WTC11 (cell line): Measurements from ENCODE around the gene BMP8B. TPM values are rescaled to one million over a fixed set of nuclear protein-coding genes. Genes with fewer than 3 reads are reported as not detected.

ENCODE experiments used
- ATAC-seq: fragments of 200-7000 bp; cut with Tn5 transposase; 2 replicates; pipeline ENCODE4 v1.10.0; 2021; ENCODE audit warnings: mild to moderate bottlenecking, moderate library complexity
- CTCF ChIA-PET: fragments of 300-600 bp; sonication (Branson Sonifier 250); formaldehyde crosslinking; loops from one replicate; lab custom pipeline; 2021; ENCODE audit warnings: antibody characterized with exemption; lab: Charles Lee
- POLR2A ChIA-PET: fragments of 350-600 bp; sonication (Branson Sonifier 250); formaldehyde crosslinking; loops from one replicate; lab custom pipeline; 2021; ENCODE audit warnings: antibody characterized with exemption; lab: Charles Lee
- DNase-seq: peaks from one replicate; pipeline ENCODE4 v3.0.0; 2021; ENCODE audit warnings: low spot score
- H3K27ac Mint-ChIP-seq: 2 replicates; pipeline ENCODE4 v1.8.0; 2021; ENCODE audit warnings: mixed read lengths
- H3K27me3 Mint-ChIP-seq: 2 replicates; pipeline ENCODE4 v1.8.0; 2021; ENCODE audit warnings: low read depth, mild to moderate bottlenecking, moderate library complexity, mixed read lengths
- H3K36me3 Mint-ChIP-seq: 2 replicates; pipeline ENCODE4 v1.8.0; 2021; ENCODE audit warnings: mixed read lengths
- H3K4me1 Mint-ChIP-seq: 2 replicates; pipeline ENCODE4 v1.8.0; 2022; ENCODE audit warnings: mixed read lengths
- H3K4me3 Mint-ChIP-seq: 2 replicates; pipeline ENCODE4 v1.8.0; 2021; ENCODE audit warnings: mild to moderate bottlenecking, moderate library complexity, mixed read lengths
- H3K9me3 Mint-ChIP-seq: 2 replicates; pipeline ENCODE4 v1.8.0; 2021; ENCODE audit warnings: mixed read lengths
- CBFB ChIP-seq: sonication (generic); formaldehyde crosslinking; IDR thresholded peaks from 2 replicates; pipeline ENCODE4 v1.8.1; 2022; ENCODE audit warnings: mild to moderate bottlenecking, low read depth, missing genetic modification reagents
- CREB1 ChIP-seq: sonication (generic); formaldehyde crosslinking; IDR thresholded peaks from 2 replicates; pipeline ENCODE4 v1.8.0; 2023; ENCODE audit warnings: mild to moderate bottlenecking, missing genetic modification reagents
- GRHL2 ChIP-seq: fragments of 250-450 bp; sonication (Bioruptor Pico); IDR thresholded peaks from 2 replicates; pipeline ENCODE4 v1.8.0; 2022; ENCODE audit warnings: mild to moderate bottlenecking, moderate library complexity; ENCODE audit not compliant: insufficient replicate concordance, severe bottlenecking
- HMGA2 ChIP-seq: fragments of 250-450 bp; sonication (Bioruptor Pico); IDR thresholded peaks from 2 replicates; pipeline ENCODE4 v1.4.0; 2021; ENCODE audit warnings: mild to moderate bottlenecking, moderate library complexity
- JAZF1 ChIP-seq: fragments of 250-450 bp; sonication (Bioruptor Pico); IDR thresholded peaks from 2 replicates; pipeline ENCODE4 v1.9.0; 2021; ENCODE audit warnings: moderate library complexity, mild to moderate bottlenecking, inconsistent platforms
- JUN ChIP-seq: sonication (generic); formaldehyde crosslinking; IDR thresholded peaks from 2 replicates; pipeline ENCODE4 v1.8.0; 2023; ENCODE audit warnings: mild to moderate bottlenecking, missing genetic modification reagents
- NFE2L1 ChIP-seq: sonication (generic); formaldehyde crosslinking; IDR thresholded peaks from 2 replicates; pipeline ENCODE4 v1.8.1; 2023; ENCODE audit warnings: missing genetic modification reagents
- NFYB ChIP-seq: sonication (generic); formaldehyde crosslinking; conservative IDR thresholded peaks from 2 replicates; pipeline ENCODE4 v1.8.0; 2022; ENCODE audit warnings: low read depth, missing genetic modification reagents
- NR1H2 ChIP-seq: sonication (generic); formaldehyde crosslinking; IDR thresholded peaks from 2 replicates; pipeline ENCODE4 v1.9.0; 2021; ENCODE audit warnings: mild to moderate bottlenecking, moderate library complexity, missing genetic modification reagents
- NR3C1 ChIP-seq: sonication (generic); formaldehyde crosslinking; conservative IDR thresholded peaks from 2 replicates; pipeline ENCODE4 v1.8.1; 2023; ENCODE audit warnings: low read depth, mild to moderate bottlenecking, missing genetic modification reagents
- PRDM15 ChIP-seq: sonication (generic); formaldehyde crosslinking; IDR thresholded peaks from 2 replicates; pipeline ENCODE4 v1.8.0; 2022; ENCODE audit warnings: missing genetic modification reagents
- RORB ChIP-seq: fragments of 250-450 bp; sonication (Bioruptor Pico); IDR thresholded peaks from 2 replicates; pipeline ENCODE4 v1.9.0; 2021; ENCODE audit warnings: mild to moderate bottlenecking
- TP53 ChIP-seq: sonication (generic); formaldehyde crosslinking; IDR thresholded peaks from 2 replicates; pipeline ENCODE4 v1.8.1; 2023; ENCODE audit warnings: mild to moderate bottlenecking, missing genetic modification reagents
- total RNA-seq: library from RNA; stranded (reverse); gene quantifications from 3 replicates; pipeline ENCODE4 v1.2.3, GENCODE V29; 2021
- TF ChIP-seq, protein P1 (sequence below): sonication (generic); formaldehyde crosslinking; IDR thresholded peaks from 2 replicates; pipeline ENCODE4 v1.8.1; 2023; ENCODE audit warnings: mild to moderate bottlenecking, missing genetic modification reagents, borderline replicate concordance
- TF ChIP-seq, protein P2 (sequence below): fragments of 250-450 bp; sonication (Bioruptor Pico); conservative IDR thresholded peaks from 2 replicates; pipeline ENCODE4 v1.9.0; 2021; ENCODE audit warnings: mild to moderate bottlenecking
- TF ChIP-seq, protein P3 (sequence below): sonication (generic); formaldehyde crosslinking; IDR thresholded peaks from 2 replicates; pipeline ENCODE4 v1.8.1; 2023; ENCODE audit warnings: mild to moderate bottlenecking, missing genetic modification reagents
- TF ChIP-seq, protein P4 (sequence below): sonication (generic); formaldehyde crosslinking; IDR thresholded peaks from 2 replicates; pipeline ENCODE4 v1.8.1; 2023; ENCODE audit warnings: mild to moderate bottlenecking, missing genetic modification reagents
- TF ChIP-seq, protein P5 (sequence below): fragments of 250-450 bp; sonication (Bioruptor Pico); IDR thresholded peaks from 2 replicates; pipeline ENCODE4 v2.1.2; 2022; ENCODE audit warnings: mild to moderate bottlenecking, moderate library complexity
- TF ChIP-seq, protein P6 (sequence below): sonication (generic); formaldehyde crosslinking; conservative IDR thresholded peaks from 2 replicates; pipeline ENCODE4 v1.8.1; 2023; ENCODE audit warnings: mild to moderate bottlenecking, low read depth, missing genetic modification reagents, moderate library complexity

BMP8B gene
- total RNA-seq, 1 experiment from 2014 or later, result 0.74 TPM

- Mint-ChIP-seq H3K4me3 (no peak overlapping the region), H3K4me1 (peaks cover 7% of the 10 kb centered on the region), H3K36me3 (no peaks in the 10 kb centered on the region), H3K27ac (no peak overlapping the region), H3K27me3 (peaks cover 53% of the 10 kb centered on the region), H3K9me3 (no peaks in the 10 kb centered on the region)
- ChIA-PET POLR2A (no interaction called here), CTCF (no interaction called here)
- TF ChIP-seq, protein P1, sequence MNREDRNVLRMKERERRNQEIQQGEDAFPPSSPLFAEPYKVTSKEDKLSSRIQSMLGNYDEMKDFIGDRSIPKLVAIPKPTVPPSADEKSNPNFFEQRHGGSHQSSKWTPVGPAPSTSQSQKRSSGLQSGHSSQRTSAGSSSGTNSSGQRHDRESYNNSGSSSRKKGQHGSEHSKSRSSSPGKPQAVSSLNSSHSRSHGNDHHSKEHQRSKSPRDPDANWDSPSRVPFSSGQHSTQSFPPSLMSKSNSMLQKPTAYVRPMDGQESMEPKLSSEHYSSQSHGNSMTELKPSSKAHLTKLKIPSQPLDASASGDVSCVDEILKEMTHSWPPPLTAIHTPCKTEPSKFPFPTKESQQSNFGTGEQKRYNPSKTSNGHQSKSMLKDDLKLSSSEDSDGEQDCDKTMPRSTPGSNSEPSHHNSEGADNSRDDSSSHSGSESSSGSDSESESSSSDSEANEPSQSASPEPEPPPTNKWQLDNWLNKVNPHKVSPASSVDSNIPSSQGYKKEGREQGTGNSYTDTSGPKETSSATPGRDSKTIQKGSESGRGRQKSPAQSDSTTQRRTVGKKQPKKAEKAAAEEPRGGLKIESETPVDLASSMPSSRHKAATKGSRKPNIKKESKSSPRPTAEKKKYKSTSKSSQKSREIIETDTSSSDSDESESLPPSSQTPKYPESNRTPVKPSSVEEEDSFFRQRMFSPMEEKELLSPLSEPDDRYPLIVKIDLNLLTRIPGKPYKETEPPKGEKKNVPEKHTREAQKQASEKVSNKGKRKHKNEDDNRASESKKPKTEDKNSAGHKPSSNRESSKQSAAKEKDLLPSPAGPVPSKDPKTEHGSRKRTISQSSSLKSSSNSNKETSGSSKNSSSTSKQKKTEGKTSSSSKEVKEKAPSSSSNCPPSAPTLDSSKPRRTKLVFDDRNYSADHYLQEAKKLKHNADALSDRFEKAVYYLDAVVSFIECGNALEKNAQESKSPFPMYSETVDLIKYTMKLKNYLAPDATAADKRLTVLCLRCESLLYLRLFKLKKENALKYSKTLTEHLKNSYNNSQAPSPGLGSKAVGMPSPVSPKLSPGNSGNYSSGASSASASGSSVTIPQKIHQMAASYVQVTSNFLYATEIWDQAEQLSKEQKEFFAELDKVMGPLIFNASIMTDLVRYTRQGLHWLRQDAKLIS, result no peak
- TF ChIP-seq NR3C1 (CRISPR knock-in tag) (no peak), NFYB (CRISPR knock-in tag) (no peak), TP53 (no peak), NR1H2 (CRISPR knock-in tag) (no peak), JUN (CRISPR knock-in tag) (no peak), JAZF1 (no peak), CBFB (no peak), GRHL2 (CRISPR knock-in tag) (no peak), PRDM15 (CRISPR knock-in tag) (no peak), HMGA2 (CRISPR knock-in tag) (no peak), CREB1 (CRISPR knock-in tag) (no peak), NFE2L1 (CRISPR knock-in tag) (no peak), RORB (CRISPR knock-in tag) (no peak)
- TF ChIP-seq, protein P2, sequence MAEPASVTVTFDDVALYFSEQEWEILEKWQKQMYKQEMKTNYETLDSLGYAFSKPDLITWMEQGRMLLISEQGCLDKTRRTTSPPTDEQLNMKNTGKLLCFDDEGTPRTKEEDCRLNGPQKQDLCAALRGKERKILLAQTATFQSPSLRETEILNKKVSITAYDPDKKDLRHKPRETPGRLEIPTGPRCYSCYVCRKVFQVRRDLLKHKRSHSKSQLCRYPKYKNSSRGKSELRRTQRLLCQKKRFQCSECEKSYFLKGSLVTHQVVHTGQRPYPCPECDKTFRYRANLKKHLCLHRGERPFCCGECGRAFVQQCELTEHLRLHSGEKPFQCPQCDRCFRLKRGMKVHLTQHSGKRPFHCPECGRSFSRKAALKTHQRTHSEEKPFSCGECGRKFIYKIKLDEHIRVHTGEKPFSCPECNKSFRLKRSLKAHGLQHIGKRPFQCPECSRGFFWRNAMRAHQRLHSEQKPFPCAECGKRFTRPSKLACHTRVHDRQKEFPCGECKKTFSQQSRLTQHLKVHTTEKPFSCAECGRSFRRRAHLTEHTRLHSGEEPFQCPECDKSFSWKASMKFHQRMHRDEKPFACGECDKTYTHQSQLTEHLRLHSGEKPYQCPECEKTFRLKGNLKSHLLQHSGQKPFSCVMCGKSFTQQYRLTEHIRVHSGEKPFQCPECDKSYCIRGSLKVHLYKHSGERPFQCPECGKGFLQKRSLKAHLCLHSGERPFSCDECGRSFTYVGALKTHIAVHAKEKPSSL (CRISPR knock-in tag), result no peak
- TF ChIP-seq, protein P3, sequence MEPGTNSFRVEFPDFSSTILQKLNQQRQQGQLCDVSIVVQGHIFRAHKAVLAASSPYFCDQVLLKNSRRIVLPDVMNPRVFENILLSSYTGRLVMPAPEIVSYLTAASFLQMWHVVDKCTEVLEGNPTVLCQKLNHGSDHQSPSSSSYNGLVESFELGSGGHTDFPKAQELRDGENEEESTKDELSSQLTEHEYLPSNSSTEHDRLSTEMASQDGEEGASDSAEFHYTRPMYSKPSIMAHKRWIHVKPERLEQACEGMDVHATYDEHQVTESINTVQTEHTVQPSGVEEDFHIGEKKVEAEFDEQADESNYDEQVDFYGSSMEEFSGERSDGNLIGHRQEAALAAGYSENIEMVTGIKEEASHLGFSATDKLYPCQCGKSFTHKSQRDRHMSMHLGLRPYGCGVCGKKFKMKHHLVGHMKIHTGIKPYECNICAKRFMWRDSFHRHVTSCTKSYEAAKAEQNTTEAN, result no peak
- TF ChIP-seq, protein P4, sequence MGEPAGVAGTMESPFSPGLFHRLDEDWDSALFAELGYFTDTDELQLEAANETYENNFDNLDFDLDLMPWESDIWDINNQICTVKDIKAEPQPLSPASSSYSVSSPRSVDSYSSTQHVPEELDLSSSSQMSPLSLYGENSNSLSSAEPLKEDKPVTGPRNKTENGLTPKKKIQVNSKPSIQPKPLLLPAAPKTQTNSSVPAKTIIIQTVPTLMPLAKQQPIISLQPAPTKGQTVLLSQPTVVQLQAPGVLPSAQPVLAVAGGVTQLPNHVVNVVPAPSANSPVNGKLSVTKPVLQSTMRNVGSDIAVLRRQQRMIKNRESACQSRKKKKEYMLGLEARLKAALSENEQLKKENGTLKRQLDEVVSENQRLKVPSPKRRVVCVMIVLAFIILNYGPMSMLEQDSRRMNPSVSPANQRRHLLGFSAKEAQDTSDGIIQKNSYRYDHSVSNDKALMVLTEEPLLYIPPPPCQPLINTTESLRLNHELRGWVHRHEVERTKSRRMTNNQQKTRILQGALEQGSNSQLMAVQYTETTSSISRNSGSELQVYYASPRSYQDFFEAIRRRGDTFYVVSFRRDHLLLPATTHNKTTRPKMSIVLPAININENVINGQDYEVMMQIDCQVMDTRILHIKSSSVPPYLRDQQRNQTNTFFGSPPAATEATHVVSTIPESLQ, result no peak
- TF ChIP-seq, protein P5, sequence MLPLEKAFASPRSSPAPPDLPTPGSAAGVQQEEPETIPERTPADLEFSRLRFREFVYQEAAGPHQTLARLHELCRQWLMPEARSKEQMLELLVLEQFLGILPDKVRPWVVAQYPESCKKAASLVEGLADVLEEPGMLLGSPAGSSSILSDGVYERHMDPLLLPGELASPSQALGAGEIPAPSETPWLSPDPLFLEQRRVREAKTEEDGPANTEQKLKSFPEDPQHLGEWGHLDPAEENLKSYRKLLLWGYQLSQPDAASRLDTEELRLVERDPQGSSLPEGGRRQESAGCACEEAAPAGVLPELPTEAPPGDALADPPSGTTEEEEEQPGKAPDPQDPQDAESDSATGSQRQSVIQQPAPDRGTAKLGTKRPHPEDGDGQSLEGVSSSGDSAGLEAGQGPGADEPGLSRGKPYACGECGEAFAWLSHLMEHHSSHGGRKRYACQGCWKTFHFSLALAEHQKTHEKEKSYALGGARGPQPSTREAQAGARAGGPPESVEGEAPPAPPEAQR (CRISPR knock-in tag), result no peak
- TF ChIP-seq, protein P6, sequence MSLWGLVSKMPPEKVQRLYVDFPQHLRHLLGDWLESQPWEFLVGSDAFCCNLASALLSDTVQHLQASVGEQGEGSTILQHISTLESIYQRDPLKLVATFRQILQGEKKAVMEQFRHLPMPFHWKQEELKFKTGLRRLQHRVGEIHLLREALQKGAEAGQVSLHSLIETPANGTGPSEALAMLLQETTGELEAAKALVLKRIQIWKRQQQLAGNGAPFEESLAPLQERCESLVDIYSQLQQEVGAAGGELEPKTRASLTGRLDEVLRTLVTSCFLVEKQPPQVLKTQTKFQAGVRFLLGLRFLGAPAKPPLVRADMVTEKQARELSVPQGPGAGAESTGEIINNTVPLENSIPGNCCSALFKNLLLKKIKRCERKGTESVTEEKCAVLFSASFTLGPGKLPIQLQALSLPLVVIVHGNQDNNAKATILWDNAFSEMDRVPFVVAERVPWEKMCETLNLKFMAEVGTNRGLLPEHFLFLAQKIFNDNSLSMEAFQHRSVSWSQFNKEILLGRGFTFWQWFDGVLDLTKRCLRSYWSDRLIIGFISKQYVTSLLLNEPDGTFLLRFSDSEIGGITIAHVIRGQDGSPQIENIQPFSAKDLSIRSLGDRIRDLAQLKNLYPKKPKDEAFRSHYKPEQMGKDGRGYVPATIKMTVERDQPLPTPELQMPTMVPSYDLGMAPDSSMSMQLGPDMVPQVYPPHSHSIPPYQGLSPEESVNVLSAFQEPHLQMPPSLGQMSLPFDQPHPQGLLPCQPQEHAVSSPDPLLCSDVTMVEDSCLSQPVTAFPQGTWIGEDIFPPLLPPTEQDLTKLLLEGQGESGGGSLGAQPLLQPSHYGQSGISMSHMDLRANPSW, result no peak
- no peak for ATAC-seq
- no peak for DNase-seq
Observed at GRCh38 chr1:39795651-39796050, 7.0 kb upstream of the BMP8B start.
